Ectodermal cell (in vitro differentiated cells): Measurements from ENCODE around the gene ST7.

Source experiments
- H3K27ac ChIP-seq: 2 replicates; pipeline ENCODE4 v1.7.0; 2013; ENCODE audit warnings: mild to moderate bottlenecking, low read depth, low read length; ENCODE audit not compliant: insufficient read depth, poor library complexity, severe bottlenecking
- H3K27me3 ChIP-seq: 2 replicates; pipeline ENCODE4 v1.7.0; 2013; ENCODE audit warnings: mild to moderate bottlenecking, low read length; ENCODE audit not compliant: insufficient read depth, control insufficient read depth, poor library complexity, severe bottlenecking
- H3K36me3 ChIP-seq: one replicate; pipeline ENCODE4 v1.7.0; 2013; ENCODE audit warnings: low read length; ENCODE audit not compliant: control insufficient read depth, insufficient read depth
- H3K4me1 ChIP-seq: one replicate; pipeline ENCODE4 v1.7.0; 2013; ENCODE audit warnings: low read length; ENCODE audit not compliant: control insufficient read depth, insufficient read depth
- H3K4me3 ChIP-seq: 2 replicates; pipeline ENCODE4 v1.7.0; 2013; ENCODE audit warnings: low read depth, low read length, control low read depth; ENCODE audit not compliant: insufficient read depth
- H3K9me3 ChIP-seq: 2 replicates; pipeline ENCODE4 v1.7.0; 2013; ENCODE audit warnings: mild to moderate bottlenecking, low read length, moderate library complexity; ENCODE audit not compliant: control insufficient read depth
- WGBS, 2 experiments: methylation state at CpG; one replicate each; pipeline ENCODE4 v1.1.7; 2013; ENCODE audit warnings: missing lambda C conversion rate in 2 of 2; 5-methylcytosine and 5-hydroxymethylcytosine counted together

ST7 gene

GRCh38 chr7:116988363-116988989, 35.2 kb downstream of the ST7 start:
- H3K27ac ChIP-seq: no peak overlapping the region
- no peaks in the 10 kb centered on the region for H3K36me3 ChIP-seq
- no peak overlapping the region for H3K4me3 ChIP-seq
- 94 to 100% methylated on average over 1 to 3 of the region's 4 CpGs for WGBS, 2 experiments
- H3K27me3 ChIP-seq: no peaks in the 10 kb centered on the region
- H3K4me1 ChIP-seq: no peaks in the 10 kb centered on the region
- H3K9me3 ChIP-seq: peaks cover 2% of the 10 kb centered on the region

- Histone ChIP-seq H3K4me3 (no peak overlapping the region), H3K27ac (no peak overlapping the region), H3K9me3 (peaks cover 2% of the 10 kb centered on the region), H3K36me3 (no peaks in the 10 kb centered on the region), H3K4me1 (no peaks in the 10 kb centered on the region), H3K27me3 (no peaks in the 10 kb centered on the region)
- 93 to 94% methylated on average over 5 of the region's 5 CpGs for WGBS, 2 experiments
Measured at GRCh38 chr7:116990056-116990455, 36.8 kb downstream of the ST7 start.

- no peak overlapping the region for H3K4me3 ChIP-seq
- H3K4me1 ChIP-seq: no peaks in the 10 kb centered on the region
- H3K36me3 ChIP-seq: no peaks in the 10 kb centered on the region
- H3K9me3 ChIP-seq: peaks cover 2% of the 10 kb centered on the region
- H3K27ac ChIP-seq: no peak overlapping the region
- WGBS, 2 experiments: 82 to 90% methylated on average over 3 of the region's 3 CpGs
- no peaks in the 10 kb centered on the region for H3K27me3 ChIP-seq
Measured at GRCh38 chr7:116991233-116991632, 37.9 kb downstream of the ST7 start.

- Histone ChIP-seq H3K27ac (no peak overlapping the region), H3K4me3 (no peak overlapping the region), H3K27me3 (no peaks in the 10 kb centered on the region), H3K9me3 (peaks cover 2% of the 10 kb centered on the region), H3K36me3 (no peaks in the 10 kb centered on the region), H3K4me1 (no peaks in the 10 kb centered on the region)
- WGBS, 2 experiments: 93 to 94% methylated on average over 4 to 6 of the region's 6 CpGs
Measured at GRCh38 chr7:116994611-116995010, 41.3 kb downstream of the ST7 start.

- Histone ChIP-seq H3K36me3 (no peaks in the 10 kb centered on the region), H3K9me3 (no peaks in the 10 kb centered on the region), H3K27me3 (no peaks in the 10 kb centered on the region), H3K27ac (no peak overlapping the region), H3K4me3 (no peak overlapping the region), H3K4me1 (no peaks in the 10 kb centered on the region)
- 96 to 97% methylated on average over 27 of the region's 27 CpGs for WGBS, 2 experiments
Measured at GRCh38 chr7:116997972-116998371, 44.7 kb downstream of the ST7 start.

- Histone ChIP-seq H3K27ac (no peak overlapping the region), H3K36me3 (no peaks in the 10 kb centered on the region), H3K9me3 (no peaks in the 10 kb centered on the region), H3K4me3 (no peak overlapping the region), H3K27me3 (no peaks in the 10 kb centered on the region), H3K4me1 (no peaks in the 10 kb centered on the region)
- 93 to 97% methylated on average over 2 of the region's 2 CpGs for WGBS, 2 experiments
Measured at GRCh38 chr7:116998567-116999175, 45.4 kb downstream of the ST7 start.

- no peak overlapping the region for H3K4me3 ChIP-seq
- no peaks in the 10 kb centered on the region for H3K27me3 ChIP-seq
- H3K9me3 ChIP-seq: no peaks in the 10 kb centered on the region
- H3K27ac ChIP-seq: no peak overlapping the region
- H3K36me3 ChIP-seq: no peaks in the 10 kb centered on the region
- no peaks in the 10 kb centered on the region for H3K4me1 ChIP-seq
- 94 to 100% methylated on average over 1 of the region's 1 CpG for WGBS, 2 experiments
Measured at GRCh38 chr7:116999311-116999710, 46.0 kb downstream of the ST7 start.

- no peaks in the 10 kb centered on the region for H3K27me3 ChIP-seq
- no peaks in the 10 kb centered on the region for H3K9me3 ChIP-seq
- H3K4me3 ChIP-seq: no peak overlapping the region
- no peaks in the 10 kb centered on the region for H3K36me3 ChIP-seq
- H3K27ac ChIP-seq: no peak overlapping the region
- no peaks in the 10 kb centered on the region for H3K4me1 ChIP-seq
Measured at GRCh38 chr7:117001283-117001682, 48.0 kb downstream of the ST7 start.

GRCh38 chr7:117004899-117005298, 51.6 kb downstream of the ST7 start:
- Histone ChIP-seq H3K27me3 (no peaks in the 10 kb centered on the region), H3K4me3 (no peak overlapping the region), H3K36me3 (no peaks in the 10 kb centered on the region), H3K27ac (no peak overlapping the region), H3K9me3 (no peaks in the 10 kb centered on the region), H3K4me1 (no peaks in the 10 kb centered on the region)
- 94 to 100% methylated on average over 1 of the region's 1 CpG for WGBS, 2 experiments

- Histone ChIP-seq H3K36me3 (no peaks in the 10 kb centered on the region), H3K9me3 (no peaks in the 10 kb centered on the region), H3K27me3 (no peaks in the 10 kb centered on the region), H3K27ac (no peak overlapping the region), H3K4me1 (no peaks in the 10 kb centered on the region), H3K4me3 (no peak overlapping the region)
- 84 to 100% methylated on average over 2 of the region's 2 CpGs for WGBS, 2 experiments
Measured at GRCh38 chr7:117005449-117005848, 52.1 kb downstream of the ST7 start.
